Testis (tissue), 2 donors: Measurements from ENCODE around the gene RHOB.

ENCODE experiments used
- POLR2A ChIP-seq: fragments of 450-650 bp; IDR thresholded peaks from one replicate; pipeline ENCODE4 v1.6.1; 2017; ENCODE audit warnings: antibody characterized with exemption, mild to moderate bottlenecking, moderate library complexity
- TF ChIP-seq, protein P1 (sequence below), 3 experiments: fragments of 450-650 bp in 2 of 3; fragments of 200-600 bp in 1 of 3; sonication (generic) in 1 of 3; IDR thresholded peaks; one replicate each; pipeline ENCODE4 v1.5.1; 2016 to 2019; ENCODE audit warnings: antibody characterized with exemption in 3 of 3, mild to moderate bottlenecking in 2 of 3, moderate library complexity in 1 of 3

GRCh38 chr2:20474757-20475566 lies 28.1 kb downstream of the RHOB start:
- TF ChIP-seq, protein P1, sequence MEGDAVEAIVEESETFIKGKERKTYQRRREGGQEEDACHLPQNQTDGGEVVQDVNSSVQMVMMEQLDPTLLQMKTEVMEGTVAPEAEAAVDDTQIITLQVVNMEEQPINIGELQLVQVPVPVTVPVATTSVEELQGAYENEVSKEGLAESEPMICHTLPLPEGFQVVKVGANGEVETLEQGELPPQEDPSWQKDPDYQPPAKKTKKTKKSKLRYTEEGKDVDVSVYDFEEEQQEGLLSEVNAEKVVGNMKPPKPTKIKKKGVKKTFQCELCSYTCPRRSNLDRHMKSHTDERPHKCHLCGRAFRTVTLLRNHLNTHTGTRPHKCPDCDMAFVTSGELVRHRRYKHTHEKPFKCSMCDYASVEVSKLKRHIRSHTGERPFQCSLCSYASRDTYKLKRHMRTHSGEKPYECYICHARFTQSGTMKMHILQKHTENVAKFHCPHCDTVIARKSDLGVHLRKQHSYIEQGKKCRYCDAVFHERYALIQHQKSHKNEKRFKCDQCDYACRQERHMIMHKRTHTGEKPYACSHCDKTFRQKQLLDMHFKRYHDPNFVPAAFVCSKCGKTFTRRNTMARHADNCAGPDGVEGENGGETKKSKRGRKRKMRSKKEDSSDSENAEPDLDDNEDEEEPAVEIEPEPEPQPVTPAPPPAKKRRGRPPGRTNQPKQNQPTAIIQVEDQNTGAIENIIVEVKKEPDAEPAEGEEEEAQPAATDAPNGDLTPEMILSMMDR (IDR thresholded peaks at IDR 0.05): no peak
- TF ChIP-seq POLR2A: no peak
